HuH-7 (cell line): Measurements from ENCODE around the gene RGMB.

ENCODE experiments used
- DNase-seq: peaks from one replicate; pipeline ENCODE4 v3.0.0; 2011; ENCODE audit warnings: low spot score

The RGMB gene

DNA sequence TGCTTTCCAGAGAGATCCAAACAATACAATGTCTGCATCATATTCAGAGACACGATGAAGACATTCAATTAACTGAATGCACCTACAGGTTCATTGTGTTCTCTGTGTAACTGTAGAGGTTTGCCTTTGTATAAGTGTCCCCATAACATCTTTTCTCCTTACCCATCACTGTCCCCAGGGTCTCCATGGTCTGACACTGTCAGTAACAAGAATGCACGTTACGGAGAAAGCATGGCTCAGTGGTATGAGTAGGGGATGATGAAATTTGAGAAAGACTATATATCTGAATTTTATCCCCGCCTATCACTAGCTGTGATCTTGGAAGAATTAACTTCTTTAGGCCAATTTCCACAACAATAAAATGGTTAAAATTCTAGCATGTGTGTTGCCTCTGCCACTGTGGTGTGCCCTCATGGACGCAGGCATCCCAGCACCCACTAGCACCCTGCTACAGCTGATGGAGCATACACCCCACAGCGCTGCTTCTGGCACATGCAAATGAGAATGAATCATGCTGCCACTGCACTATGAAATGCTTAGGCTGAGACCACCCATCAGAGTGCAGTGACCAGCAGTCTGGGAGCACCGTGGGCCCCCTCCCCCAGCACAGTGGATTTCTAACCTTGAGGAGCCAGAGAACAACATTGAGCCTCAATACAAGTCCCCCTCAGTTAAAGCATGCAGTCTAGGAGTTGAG is 54.3 kb downstream of the RGMB start:
- no peak for DNase-seq

DNA sequence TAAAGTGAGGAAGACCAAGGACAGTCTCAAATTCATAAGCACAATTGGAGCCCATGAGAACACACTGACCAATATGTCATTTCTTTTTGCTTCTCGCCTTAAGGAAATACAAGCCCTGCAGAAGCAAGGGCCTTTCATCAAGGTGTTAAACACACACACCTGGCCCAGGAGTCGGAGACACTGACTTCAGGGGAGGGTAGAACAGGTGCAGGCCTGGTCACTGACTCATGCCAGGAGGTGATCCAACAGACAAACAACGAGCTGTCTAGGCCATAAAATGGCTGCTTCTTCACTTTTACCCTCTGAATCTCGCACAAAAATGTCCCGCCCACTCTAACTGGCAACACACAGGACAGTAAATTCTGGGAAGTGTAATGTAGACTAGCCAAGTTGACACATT is 62.7 kb downstream of the RGMB start:
- DNase-seq = no peak

DNA sequence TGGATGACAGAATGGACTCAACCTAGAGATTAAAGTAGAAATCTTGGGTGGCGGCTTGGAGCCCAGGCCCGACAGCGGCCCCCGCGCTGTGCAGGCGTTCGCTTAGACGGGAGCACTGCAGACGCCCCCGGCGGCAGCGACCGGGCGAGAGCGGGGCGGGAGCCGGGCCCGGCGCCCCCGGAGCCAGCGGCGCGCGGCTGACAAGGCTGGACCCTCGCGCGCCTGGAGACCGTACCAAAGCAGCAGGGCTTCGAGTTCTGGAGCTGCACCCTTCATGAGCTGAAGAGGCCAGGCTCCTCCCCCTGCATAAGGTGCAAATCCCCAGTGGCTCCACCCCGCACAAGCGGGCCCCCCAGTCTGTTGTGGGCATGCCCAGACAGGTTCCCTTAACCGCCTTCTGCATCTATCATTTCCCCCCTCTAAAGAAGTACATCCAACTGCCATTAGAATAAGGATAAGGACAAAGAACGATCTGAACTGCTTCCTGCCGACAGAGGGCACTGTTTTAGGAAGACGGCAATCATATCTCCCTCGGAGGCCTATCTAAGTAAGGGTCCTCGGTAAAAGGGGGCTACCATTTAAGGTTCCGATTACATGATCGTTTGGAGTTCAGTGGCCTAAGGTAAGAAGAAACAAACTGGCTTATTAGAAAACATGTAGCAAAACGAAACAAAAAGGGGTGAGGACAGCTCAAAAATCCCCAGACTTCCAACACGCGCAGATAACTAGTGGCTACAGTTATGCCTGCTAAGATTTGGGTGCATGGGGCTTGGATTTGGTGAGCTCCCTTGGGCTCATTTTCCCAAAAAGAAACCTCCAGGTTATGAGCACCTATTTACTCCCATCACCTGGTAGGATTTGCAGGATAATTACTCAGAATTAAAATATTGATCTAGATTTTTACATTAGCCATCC is 66.3 kb downstream of the RGMB start:
- peak; percentile 40 for DNase-seq

DNA sequence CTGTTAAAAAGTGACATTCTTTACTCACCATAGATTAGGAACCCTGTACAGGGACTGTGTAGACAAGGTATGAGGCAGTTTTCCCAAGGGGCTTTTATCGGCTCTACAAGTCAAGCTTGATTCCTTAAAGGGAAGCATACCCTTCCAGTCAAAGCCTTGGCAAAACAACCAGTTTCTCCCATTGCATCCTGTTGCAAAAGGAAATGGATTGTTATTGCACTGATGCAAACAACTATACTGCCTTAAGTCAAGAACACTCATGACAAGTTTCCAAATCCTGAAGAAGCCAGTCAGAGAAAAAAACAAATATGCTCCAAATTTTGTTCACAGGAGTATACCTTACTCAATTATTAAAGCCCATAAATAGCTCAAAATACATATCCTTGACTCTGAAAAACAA is 67.5 kb downstream of the RGMB start:
- no peak for DNase-seq

DNA sequence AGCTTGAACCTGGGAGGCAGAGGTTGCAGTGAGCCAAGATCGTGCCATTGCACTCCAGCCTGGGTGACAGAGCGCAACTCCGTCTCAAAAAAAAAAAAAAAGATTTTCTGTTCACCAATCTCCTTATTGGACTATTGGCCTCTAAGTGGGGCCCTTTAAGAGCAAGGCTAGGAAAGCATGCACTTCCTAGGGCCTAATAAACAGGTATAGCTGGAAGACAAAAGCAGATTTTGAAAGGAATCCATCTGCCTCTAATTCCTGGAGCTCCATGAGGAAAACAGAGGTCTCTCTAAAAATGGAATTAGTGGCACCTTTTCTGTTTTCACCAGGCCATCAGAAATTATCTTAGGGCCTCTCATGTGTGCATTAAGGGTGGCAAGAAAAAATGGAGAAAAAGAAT is 70.0 kb downstream of the RGMB start:
- no peak for DNase-seq

DNA sequence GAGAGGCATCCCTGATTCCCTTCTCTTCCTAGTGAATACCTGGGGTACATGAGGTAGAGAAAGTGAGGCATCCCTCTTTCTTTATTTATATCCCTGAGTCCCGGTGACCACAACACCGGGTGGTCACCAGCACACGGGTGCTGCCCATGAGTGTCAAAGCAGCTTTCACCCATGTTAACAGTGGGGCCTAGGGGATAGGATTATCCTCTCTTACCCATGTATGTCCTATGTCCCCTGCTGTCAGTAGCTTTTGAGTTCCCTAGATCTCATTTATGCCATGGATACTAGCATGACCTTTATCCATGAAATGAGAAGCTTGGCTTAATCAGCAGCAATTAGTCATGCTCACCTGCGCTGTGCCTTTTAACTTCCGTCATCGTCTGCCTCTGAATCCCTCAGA is 71.4 kb downstream of the RGMB start:
- DNase-seq = no peak

DNA sequence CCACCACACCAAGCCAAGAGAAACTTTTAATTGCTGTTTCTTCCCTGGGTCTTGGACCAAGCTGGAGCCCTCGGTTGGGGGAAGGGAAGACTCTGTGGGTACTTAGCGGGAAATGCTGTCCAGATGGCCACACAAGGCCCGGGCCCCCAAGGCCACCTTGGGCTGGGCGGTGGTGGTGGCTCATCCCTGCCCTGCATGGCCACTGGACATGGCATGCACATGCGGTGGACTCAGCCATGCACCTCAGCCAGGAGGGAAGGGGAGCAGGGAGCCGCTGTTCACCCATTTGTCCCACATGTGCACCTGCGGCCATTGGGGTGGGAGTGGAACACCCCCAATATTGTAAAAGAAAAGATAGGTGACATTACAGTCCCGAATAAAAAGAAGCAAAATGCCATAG is 72.4 kb downstream of the RGMB start:
- DNase-seq = no peak
